ENCODE data around the gene CD19.

CD19 gene

GRCh38 chr16:28905800-28906372 lies 25.9 kb upstream of the CD19 start:
- Histone ChIP-seq H3K4me3 (ENCODE audit: insufficient read length, low read depth) (no peak overlapping the region), H3K9ac (ENCODE audit: insufficient read length, low read depth) (peak overlapping the region; percentile 36), H3K4me1 (ENCODE audit: insufficient read depth, insufficient read length) (peaks cover 16% of the 10 kb centered on the region), H3K27me3 (ENCODE audit: insufficient read depth, insufficient read length) (no peaks in the 10 kb centered on the region), H3K9me3 (ENCODE audit: insufficient read depth, low read length) (no peaks in the 10 kb centered on the region), H3K36me3 (ENCODE audit: insufficient read depth, insufficient read length, low read length) (peaks cover 41% of the 10 kb centered on the region)
- DNase-seq (ENCODE audit: low read depth, low spot score), result no peak
- TF ChIP-seq ZNF274 (IDR thresholded peaks at IDR 0.05; ENCODE audit: low read depth, low read length) (no peak), SUZ12 (IDR thresholded peaks at IDR 0.05; ENCODE audit: extremely low read depth, insufficient read depth, insufficient read length) (no peak), YY1 (IDR thresholded peaks at IDR 0.05; ENCODE audit: insufficient read depth, insufficient read length) (no peak)

- TF ChIP-seq SUZ12 (IDR thresholded peaks at IDR 0.05; ENCODE audit: extremely low read depth, insufficient read depth, insufficient read length) (no peak), YY1 (IDR thresholded peaks at IDR 0.05; ENCODE audit: insufficient read depth, insufficient read length) (no peak), ZNF274 (IDR thresholded peaks at IDR 0.05; ENCODE audit: low read depth, low read length) (no peak)
- peak overlapping the region; percentile 17 for H3K9ac ChIP-seq (ENCODE audit: insufficient read length, low read depth)
- peaks cover 40% of the 10 kb centered on the region for H3K36me3 ChIP-seq (ENCODE audit: insufficient read depth, insufficient read length, low read length)
- peaks cover 14% of the 10 kb centered on the region for H3K4me1 ChIP-seq (ENCODE audit: insufficient read depth, insufficient read length)
- no peaks in the 10 kb centered on the region for H3K9me3 ChIP-seq (ENCODE audit: insufficient read depth, low read length)
- H3K27me3 ChIP-seq (ENCODE audit: insufficient read depth, insufficient read length), result no peaks in the 10 kb centered on the region
- no peak overlapping the region for H3K4me3 ChIP-seq (ENCODE audit: insufficient read length, low read depth)
- DNase-seq (ENCODE audit: low read depth, low spot score), result no peak
These were observed 21.4 kb upstream of the CD19 start for GRCh38 chr16:28910086-28911031.

DNA sequence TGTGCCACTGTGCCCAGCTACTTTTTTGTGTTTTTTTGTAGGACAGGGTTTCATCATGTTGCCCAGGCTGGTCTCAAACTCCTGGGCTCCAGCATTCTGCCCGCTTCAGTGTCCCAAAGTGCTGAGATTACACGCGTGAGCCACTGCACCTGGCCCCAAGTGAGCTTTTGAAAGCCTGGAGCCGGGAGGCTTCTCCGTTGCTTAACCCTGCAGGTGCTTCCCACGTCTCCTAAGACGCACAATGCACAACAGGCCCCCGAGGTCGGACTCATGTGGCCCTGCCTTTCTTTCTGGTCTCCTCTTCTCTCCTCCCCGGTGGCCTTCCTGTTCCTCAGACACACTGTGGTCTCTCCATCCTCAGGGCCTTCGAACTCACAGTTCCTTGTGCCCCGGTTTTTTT lies 19.2 kb upstream of the CD19 start:
- no peak for DNase-seq (ENCODE audit: low read depth, low spot score)
- H3K4me3 ChIP-seq (ENCODE audit: insufficient read length, low read depth), result no peak overlapping the region
- no peaks in the 10 kb centered on the region for H3K9me3 ChIP-seq (ENCODE audit: insufficient read depth, low read length)
- peaks cover 43% of the 10 kb centered on the region for H3K36me3 ChIP-seq (ENCODE audit: insufficient read depth, insufficient read length, low read length)
- H3K4me1 ChIP-seq (ENCODE audit: insufficient read depth, insufficient read length), result peaks cover 10% of the 10 kb centered on the region
- no peaks in the 10 kb centered on the region for H3K27me3 ChIP-seq (ENCODE audit: insufficient read depth, insufficient read length)
- no peak overlapping the region for H3K9ac ChIP-seq (ENCODE audit: insufficient read length, low read depth)
- TF ChIP-seq SUZ12 (IDR thresholded peaks at IDR 0.05; ENCODE audit: extremely low read depth, insufficient read depth, insufficient read length) (no peak), YY1 (IDR thresholded peaks at IDR 0.05; ENCODE audit: insufficient read depth, insufficient read length) (no peak), ZNF274 (IDR thresholded peaks at IDR 0.05; ENCODE audit: low read depth, low read length) (no peak)

- Histone ChIP-seq H3K9ac (ENCODE audit: insufficient read length, low read depth) (peak overlapping the region; percentile 51), H3K27me3 (ENCODE audit: insufficient read depth, insufficient read length) (no peaks in the 10 kb centered on the region), H3K4me1 (ENCODE audit: insufficient read depth, insufficient read length) (peaks cover 10% of the 10 kb centered on the region), H3K9me3 (ENCODE audit: insufficient read depth, low read length) (no peaks in the 10 kb centered on the region), H3K36me3 (ENCODE audit: insufficient read depth, insufficient read length, low read length) (peaks cover 43% of the 10 kb centered on the region), H3K4me3 (ENCODE audit: insufficient read length, low read depth) (no peak overlapping the region)
- TF ChIP-seq SUZ12 (IDR thresholded peaks at IDR 0.05; ENCODE audit: extremely low read depth, insufficient read depth, insufficient read length) (no peak), ZNF274 (IDR thresholded peaks at IDR 0.05; ENCODE audit: low read depth, low read length) (no peak), YY1 (IDR thresholded peaks at IDR 0.05; ENCODE audit: insufficient read depth, insufficient read length) (no peak)
- no peak for DNase-seq (ENCODE audit: low read depth, low spot score)
These were observed 17.6 kb upstream of the CD19 start for GRCh38 chr16:28913946-28914724.

DNA sequence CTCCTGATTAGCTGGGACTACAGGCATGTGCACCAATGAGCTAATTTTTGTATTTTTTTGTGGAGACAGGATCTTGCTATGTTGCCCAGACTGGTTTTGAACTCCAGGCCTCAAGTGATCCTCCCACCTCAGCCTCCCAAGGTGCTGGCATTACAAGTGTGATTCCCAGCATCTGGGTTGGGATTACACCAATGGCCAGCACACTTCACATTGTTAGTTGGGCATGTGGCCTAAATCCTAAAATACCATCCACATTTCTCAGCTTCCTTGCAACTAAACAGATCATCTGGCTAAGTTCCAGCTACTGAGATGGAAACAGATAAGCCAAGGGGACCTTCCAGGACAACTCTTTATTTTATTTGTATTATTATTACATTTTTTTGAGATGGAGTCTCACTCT lies 16.6 kb upstream of the CD19 start:
- Histone ChIP-seq H3K36me3 (ENCODE audit: insufficient read depth, insufficient read length, low read length) (peaks cover 48% of the 10 kb centered on the region), H3K27me3 (ENCODE audit: insufficient read depth, insufficient read length) (no peaks in the 10 kb centered on the region), H3K9ac (ENCODE audit: insufficient read length, low read depth) (no peak overlapping the region), H3K4me3 (ENCODE audit: insufficient read length, low read depth) (no peak overlapping the region), H3K4me1 (ENCODE audit: insufficient read depth, insufficient read length) (peaks cover 13% of the 10 kb centered on the region), H3K9me3 (ENCODE audit: insufficient read depth, low read length) (no peaks in the 10 kb centered on the region)
- no peak for TF ChIP-seq YY1 (IDR thresholded peaks at IDR 0.05; ENCODE audit: insufficient read depth, insufficient read length)
- no peak for TF ChIP-seq ZNF274 (IDR thresholded peaks at IDR 0.05; ENCODE audit: low read depth, low read length)
- TF ChIP-seq SUZ12 (IDR thresholded peaks at IDR 0.05; ENCODE audit: extremely low read depth, insufficient read depth, insufficient read length), result no peak
- no peak for DNase-seq (ENCODE audit: low read depth, low spot score)

DNA sequence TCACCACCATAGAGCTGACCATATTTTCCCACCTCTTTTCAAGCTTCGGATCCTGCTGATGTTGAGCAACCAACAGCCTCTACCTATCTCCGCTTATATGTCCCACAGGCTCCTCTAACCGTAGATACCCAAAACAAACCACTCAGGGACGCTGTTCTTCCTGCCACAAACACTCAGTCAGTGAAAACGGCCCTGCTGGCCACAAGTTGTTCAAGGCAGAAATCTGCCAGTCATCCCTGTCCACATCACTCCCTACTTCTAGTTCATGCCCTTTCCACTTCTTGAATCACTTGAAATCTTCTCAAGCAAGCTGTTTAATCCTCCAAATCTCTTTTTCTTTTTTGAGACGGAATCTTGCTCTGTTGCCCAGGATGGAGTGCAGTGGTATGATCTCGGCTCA lies 14.7 kb upstream of the CD19 start:
- no peak for DNase-seq (ENCODE audit: low read depth, low spot score)
- H3K4me1 ChIP-seq (ENCODE audit: insufficient read depth, insufficient read length), result peaks cover 10% of the 10 kb centered on the region
- peaks cover 44% of the 10 kb centered on the region for H3K36me3 ChIP-seq (ENCODE audit: insufficient read depth, insufficient read length, low read length)
- H3K27me3 ChIP-seq (ENCODE audit: insufficient read depth, insufficient read length), result no peaks in the 10 kb centered on the region
- H3K4me3 ChIP-seq (ENCODE audit: insufficient read length, low read depth), result no peak overlapping the region
- no peak overlapping the region for H3K9ac ChIP-seq (ENCODE audit: insufficient read length, low read depth)
- H3K9me3 ChIP-seq (ENCODE audit: insufficient read depth, low read length), result no peaks in the 10 kb centered on the region
- TF ChIP-seq SUZ12 (IDR thresholded peaks at IDR 0.05; ENCODE audit: extremely low read depth, insufficient read depth, insufficient read length), result no peak

- no peak overlapping the region for H3K9ac ChIP-seq (ENCODE audit: insufficient read length, low read depth)
- no peaks in the 10 kb centered on the region for H3K27me3 ChIP-seq (ENCODE audit: insufficient read depth, insufficient read length)
- H3K36me3 ChIP-seq (ENCODE audit: insufficient read depth, insufficient read length, low read length), result peaks cover 38% of the 10 kb centered on the region
- no peak overlapping the region for H3K4me3 ChIP-seq (ENCODE audit: insufficient read length, low read depth)
- DNase-seq (ENCODE audit: low read depth, low spot score), result no peak
- H3K4me1 ChIP-seq (ENCODE audit: insufficient read depth, insufficient read length), result peaks cover 10% of the 10 kb centered on the region
- TF ChIP-seq YY1 (IDR thresholded peaks at IDR 0.05; ENCODE audit: insufficient read depth, insufficient read length), result no peak
- no peak for TF ChIP-seq ZNF274 (IDR thresholded peaks at IDR 0.05; ENCODE audit: low read depth, low read length)
- TF ChIP-seq SUZ12 (IDR thresholded peaks at IDR 0.05; ENCODE audit: extremely low read depth, insufficient read depth, insufficient read length), result no peak
- no peaks in the 10 kb centered on the region for H3K9me3 ChIP-seq (ENCODE audit: insufficient read depth, low read length)
These were observed 13.1 kb upstream of the CD19 start for GRCh38 chr16:28918698-28919097.

Data from NT2/D1 (cell line).